ENCODE measurements around the gene DRD3.

- TF ChIP-seq CTCF (IDR thresholded peaks at IDR 0.05; ENCODE audit: low read depth, low read length, missing input control) (no peak), SP1 (IDR thresholded peaks at IDR 0.05) (no peak), TAF1 (conservative IDR thresholded peaks at IDR 0.05) (no peak)
These were observed 75.7 kb downstream of the DRD3 start for GRCh38 chr3:114103181-114103580.

Data from liver (tissue), 3 donors.